IMR-90 (cell line): Measurements from ENCODE around the gene PGS1. TPM values are rescaled to one million over a fixed set of nuclear protein-coding genes. Genes with fewer than 3 reads are reported as not detected.

Experiments used
- ATAC-seq: fragments of 200-7000 bp; cut with Tn5 transposase; 2 replicates; pipeline ENCODE4 v1.9.1; 2020; ENCODE audit warnings: low read depth, mild to moderate bottlenecking, moderate library complexity
- BruUV-seq: library from RNA; stranded (reverse); fragments of 400-500 nt; replicated peaks from 2 replicates; lab custom pipeline; 2021; lab: Mats Ljungman, UMichigan
- CTCF ChIA-PET: fragments of 300-600 bp; formaldehyde crosslinking; extraction: SDS; loops from one replicate; lab custom pipeline; 2021; ENCODE audit warnings: antibody characterized with exemption; lab: Yijun Ruan, JAX
- POLR2A ChIA-PET: fragments of 300-600 bp; sonication (Branson Sonifier 250); formaldehyde crosslinking; loops from one replicate; lab custom pipeline; 2022; ENCODE audit warnings: antibody characterized with exemption; ENCODE audit not compliant: unreplicated experiment; lab: Charles Lee
- DNase-seq: peaks from one replicate; pipeline ENCODE4 v3.0.0; 2013
- H2AFZ ChIP-seq: replicated peaks from 2 replicates; pipeline ENCODE3; 2013; ENCODE audit warnings: low read length, mild to moderate bottlenecking; ENCODE audit not compliant: poor library complexity
- H2AK5ac ChIP-seq: 2 replicates; pipeline ENCODE4 v1.6.1; 2013; ENCODE audit warnings: low read depth, low read length, inconsistent platforms
- H2AK9ac ChIP-seq: replicated peaks from 2 replicates; pipeline ENCODE3; 2013; ENCODE audit warnings: mild to moderate bottlenecking, low read depth, low read length, moderate library complexity; ENCODE audit not compliant: poor library complexity
- H2BK120ac ChIP-seq: 2 replicates; pipeline ENCODE4 v1.6.1; 2013; ENCODE audit warnings: low read depth, low read length, inconsistent platforms
- H2BK15ac ChIP-seq: 3 replicates; pipeline ENCODE4 v1.6.1; 2013; ENCODE audit warnings: low read depth, low read length, inconsistent platforms
- H2BK20ac ChIP-seq: 2 replicates; pipeline ENCODE4 v1.6.1; 2013; ENCODE audit warnings: low read depth, mild to moderate bottlenecking, inconsistent platforms, low read length, moderate library complexity
- H2BK5ac ChIP-seq: 2 replicates; pipeline ENCODE4 v1.6.1; 2013; ENCODE audit warnings: mild to moderate bottlenecking, low read depth, low read length, inconsistent platforms; ENCODE audit not compliant: poor library complexity, severe bottlenecking
- H3K14ac ChIP-seq: replicated peaks from 2 replicates; pipeline ENCODE4 v1.6.1; 2013; ENCODE audit warnings: low read depth, low read length, inconsistent platforms
- H3K18ac ChIP-seq: 2 replicates; pipeline ENCODE4 v1.6.1; 2013; ENCODE audit warnings: low read depth, low read length, control low read depth
- H3K23ac ChIP-seq: 2 replicates; pipeline ENCODE4 v1.6.1; 2013; ENCODE audit warnings: low read depth, low read length, inconsistent platforms
- H3K27ac ChIP-seq: 2 replicates; pipeline ENCODE4 v1.5.1; 2013; ENCODE audit warnings: mild to moderate bottlenecking, control low read depth, low read length; ENCODE audit not compliant: insufficient read depth
- H3K27me3 ChIP-seq: 2 replicates; pipeline ENCODE4 v1.6.1; 2013; ENCODE audit warnings: low read length; ENCODE audit not compliant: control insufficient read depth, insufficient read depth
- H3K36me3 ChIP-seq: 2 replicates; pipeline ENCODE4 v1.6.1; 2013; ENCODE audit warnings: low read length, mixed read lengths; ENCODE audit not compliant: control insufficient read depth, insufficient read depth
- H3K4ac ChIP-seq: 2 replicates; pipeline ENCODE4 v1.6.1; 2013; ENCODE audit warnings: low read depth, low read length, inconsistent platforms
- H3K4me1 ChIP-seq: 2 replicates; pipeline ENCODE4 v1.6.1; 2013; ENCODE audit warnings: low read length, mixed read lengths; ENCODE audit not compliant: control insufficient read depth, insufficient read depth
- H3K4me2 ChIP-seq: 2 replicates; pipeline ENCODE4 v1.6.1; 2013; ENCODE audit warnings: low read depth, mild to moderate bottlenecking, control low read depth, low read length, moderate library complexity
- H3K4me3 ChIP-seq: 2 replicates; pipeline ENCODE4 v1.5.1; 2013; ENCODE audit warnings: low read depth, mild to moderate bottlenecking, control low read depth, low read length, moderate library complexity; ENCODE audit not compliant: insufficient read depth
- H3K56ac ChIP-seq: 2 replicates; pipeline ENCODE4 v1.6.1; 2013; ENCODE audit warnings: low read length, inconsistent platforms; ENCODE audit not compliant: insufficient read depth; ENCODE audit errors: extremely low read depth
- H3K79me1 ChIP-seq, 2 experiments: 2 replicates each; pipeline ENCODE4 v1.6.1; 2013; ENCODE audit warnings: low read length in 2 of 2, inconsistent platforms in 1 of 2, low read depth in 1 of 2
- H3K9ac ChIP-seq: 2 replicates; pipeline ENCODE4 v1.6.1; 2013; ENCODE audit warnings: low read depth, low read length, control low read depth
- H3K9me1 ChIP-seq: 2 replicates; pipeline ENCODE4 v1.6.1; 2013; ENCODE audit warnings: low read length, inconsistent platforms; ENCODE audit not compliant: insufficient read depth
- H3K9me3 ChIP-seq: 2 replicates; pipeline ENCODE4 v1.6.1; 2013; ENCODE audit warnings: low read length; ENCODE audit not compliant: control insufficient read depth, insufficient read depth
- H4K20me1 ChIP-seq: 2 replicates; pipeline ENCODE4 v1.6.1; 2013; ENCODE audit warnings: low read length, inconsistent platforms; ENCODE audit not compliant: insufficient read depth
- H4K5ac ChIP-seq: 2 replicates; pipeline ENCODE4 v1.6.1; 2013; ENCODE audit warnings: mild to moderate bottlenecking, low read depth, low read length, control low read depth
- H4K8ac ChIP-seq, 2 experiments: 2 replicates each; pipeline ENCODE4 v1.6.1; 2013; ENCODE audit warnings: low read depth in 2 of 2, low read length in 2 of 2, control low read depth in 1 of 2, inconsistent platforms in 1 of 2
- H4K91ac ChIP-seq: 2 replicates; pipeline ENCODE4 v1.6.1; 2013; ENCODE audit warnings: low read depth, low read length, inconsistent platforms; ENCODE audit not compliant: insufficient read depth
- MXI1 ChIP-seq: IDR thresholded peaks from 2 replicates; pipeline ENCODE4 v1.6.1; 2012; ENCODE audit warnings: low read depth, mild to moderate bottlenecking, low read length, moderate library complexity, borderline replicate concordance
- USF2 ChIP-seq: fragments of 150-350 bp; IDR thresholded peaks from 2 replicates; pipeline ENCODE4 v1.6.1; 2017; ENCODE audit warnings: mild to moderate bottlenecking, antibody characterized with exemption, low read length, low read depth
- WGBS, 2 experiments: methylation state at CpG; one replicate each; pipeline versions ENCODE4 v1.1.5 to v1.1.7; 2013; ENCODE audit warnings: missing lambda C conversion rate in 2 of 2; ENCODE audit not compliant: insufficient read length in 1 of 2; ENCODE audit errors: extremely low coverage in 2 of 2; 5-methylcytosine and 5-hydroxymethylcytosine counted together
- dilution Hi-C: fragments of 300-500 bp; cut with HindIII; formaldehyde crosslinking; loops from one replicate; pipeline ENCODE4 v1.14.3; 2018; ENCODE audit warnings: low sequenced_read_pairs; ENCODE audit not compliant: unreplicated experiment
- in situ Hi-C: fragments of 300-500 bp; cut with MboI; formaldehyde crosslinking; loops from 3 replicates; pipeline ENCODE4 v1.14.3; 2019; ENCODE audit warnings: low sequenced_read_pairs, inconsistent platforms, mixed read lengths
- intact Hi-C: fragments of 100-400 bp; cut with micrococcal nuclease; formaldehyde crosslinking; loops from 2 replicates; pipeline ENCODE4 v1.10.0; 2022
- polyA plus RNA-seq, 3 experiments: library from polyadenylated mRNA; depleted of rRNA; stranded (reverse); fragments of >200 nt; gene quantifications; 2 replicates each; pipeline ENCODE4 v1.2.3, GENCODE V29; 2012; ENCODE audit warnings: low replicate concordance in 1 of 3
- total RNA-seq: library from RNA; depleted of rRNA; stranded (reverse); fragments of >200 nt; gene quantifications from 2 replicates; pipeline ENCODE4 v1.2.3, GENCODE V29; 2012

The PGS1 gene
- total and polyA plus RNA-seq, 2 of the 4 experiments (the other 2 are of a cell fraction), result 18.5 to 43.2 TPM

GRCh38 chr17:78381601-78382232 lies 3.3 kb downstream of the PGS1 start:
- peaks cover 27% of the 10 kb centered on the region; the same call in 1 of the 2 replicates for H4K20me1 ChIP-seq
- H3K27me3 ChIP-seq, result no peaks in the 10 kb centered on the region
- intact Hi-C loops (no loop called here), dilution Hi-C loops (no loop called here), in situ Hi-C loops (no loop called here)
- no peak overlapping the region for H3K18ac ChIP-seq
- peaks cover 11 to 72% of the 10 kb centered on the region in 2 experiments; a peak in 3 of 4 replicates for H3K79me1 ChIP-seq
- H2BK5ac ChIP-seq, result peak overlapping the region; percentile 3
- no peak overlapping the region for H3K9ac ChIP-seq
- no peak overlapping the region for H2AFZ ChIP-seq
- 0 out of 2 replicates have a peak overlapping the region, but pooled peaks have one; percentile 14 for H4K91ac ChIP-seq
- BruUV-seq, result no TSS peak
- peak overlapping the region; percentile 65; the same call in 2 of the 3 replicates for H2BK15ac ChIP-seq
- H3K4me3 ChIP-seq, result no peak overlapping the region
- no peak for ATAC-seq
- no peak overlapping the region for H2AK9ac ChIP-seq
- no peak overlapping the region for H3K56ac ChIP-seq
- H3K4me1 ChIP-seq, result peaks cover 31% of the 10 kb centered on the region
- no peak overlapping the region; the same call in 1 of the 2 replicates for H4K5ac ChIP-seq
- no peak overlapping the region for H4K8ac ChIP-seq
- peak overlapping the region; percentile 76 for H2AK5ac ChIP-seq
- 80% methylated on average over 1 of the region's 12 CpGs; no CpG with 5 or more reads in 1 of the 2 experiments for whole genome bisulfite sequencing, 2 experiments
- peak overlapping the region; percentile 36 for H2BK20ac ChIP-seq
- peaks cover 2% of the 10 kb centered on the region for H3K36me3 ChIP-seq
- H3K4ac ChIP-seq, result peak overlapping the region; percentile 66
- 0 out of 2 replicates have a peak overlapping the region, but pooled peaks have one; percentile 10 for H3K14ac ChIP-seq
- H3K9me3 ChIP-seq, result no peaks in the 10 kb centered on the region
- H3K27ac ChIP-seq, result peak overlapping the region; percentile 13; the same call in 1 of the 2 replicates
- ChIA-PET CTCF (no interaction called here), POLR2A (interaction anchor here (0.6 kb wide), 2 partner anchors 9 to 20 kb away, joined by 4 read pairs; no protein-coding TSS in a partner anchor)
- TF ChIP-seq USF2, result no peak
- TF ChIP-seq MXI1, result no peak
- H3K23ac ChIP-seq, result peak overlapping the region; percentile 55; the same call in 1 of the 2 replicates
- H3K4me2 ChIP-seq, result peak overlapping the region; percentile 23; the same call in 1 of the 2 replicates
- peaks cover 34% of the 10 kb centered on the region for H3K9me1 ChIP-seq
- peak overlapping the region; percentile 39 for H2BK120ac ChIP-seq
- no peak for DNase-seq
